ENCODE data around the gene GOLGA8N.
"Not testable (repeated sequence)": the region's sequence is repeated elsewhere in the genome, so short reads cannot be mapped to it uniquely, and the experiment has no call there.

- TF ChIP-seq TCF12 (IDR thresholded peaks at IDR 0.05; ENCODE audit: low read depth, low read length); KDM1A (IDR thresholded peaks at IDR 0.05; ENCODE audit: borderline replicate concordance); POLR2A (IDR thresholded peaks at IDR 0.05; ENCODE audit: low read depth, low read length); ZNF24 (IDR thresholded peaks at IDR 0.05); WRNIP1 (IDR thresholded peaks at IDR 0.05; ENCODE audit: borderline replicate concordance, low read depth, low read length); CTCF (IDR thresholded peaks at IDR 0.05 in 2 of 3, conservative IDR thresholded peaks at IDR 0.05 in 1 of 3; ENCODE audit: control insufficient read depth in 2 of 3, extremely low read depth in 1 of 3, insufficient read depth in 1 of 3, low read depth in 3 of 3, low read length in 3 of 3); E2F4 (IDR thresholded peaks at IDR 0.05; ENCODE audit: low read depth, low read length); USF2 (IDR thresholded peaks at IDR 0.05; ENCODE audit: borderline replicate concordance, low read depth, low read length); SPI1 (IDR thresholded peaks at IDR 0.05; ENCODE audit: borderline replicate concordance, insufficient read depth, low read depth, low read length); NR2C2 (IDR thresholded peaks at IDR 0.05; ENCODE audit: borderline replicate concordance, control insufficient read depth, insufficient read length, low read depth); YY1 (IDR thresholded peaks at IDR 0.05; ENCODE audit: low read depth, low read length); ZNF217 (IDR thresholded peaks at IDR 0.05); CEBPB (IDR thresholded peaks at IDR 0.05; ENCODE audit: borderline replicate concordance in 1 of 2, low read depth in 2 of 2, low read length in 2 of 2); SIX5 (IDR thresholded peaks at IDR 0.05; ENCODE audit: low read depth, low read length, severe bottlenecking): not testable (repeated sequence)
Observed at GRCh38 chr15:32610719-32611118, 17.5 kb downstream of the GOLGA8N start.

All from GM12878 (cell line).